H1 (cell line): ENCODE data around the gene TMEM254. TPM values are rescaled to one million over a fixed set of nuclear protein-coding genes. Genes with fewer than 3 reads are reported as not detected.
A peak's percentile ranks its signal among the peaks of the same experiment; 100 is the strongest.

ENCODE experiments used
- CTCF ChIA-PET: fragments of 300-600 bp; sonication (Branson Sonifier 250); formaldehyde crosslinking; loops from one replicate; lab custom pipeline; 2021; ENCODE audit not compliant: partially characterized antibody; lab: Charles Lee
- POLR2A ChIA-PET: fragments of 300-600 bp; sonication (Branson Sonifier 250); formaldehyde crosslinking; loops from one replicate; lab custom pipeline; 2021; ENCODE audit warnings: inconsistent platforms; ENCODE audit not compliant: partially characterized antibody; lab: Charles Lee
- DNase-seq, 2 experiments: peaks; one replicate each; pipeline versions ENCODE4 v3.0.0 to v3.0.0-alpha.2; 2010 to 2022; ENCODE audit warnings: low spot score in 2 of 2, low read depth in 1 of 2, mixed read lengths in 1 of 2
- FAIRE-seq: peaks from 2 replicates; lab custom pipeline; 2011; peaks lifted over from hg19 to GRCh38; lab: Jason Lieb, UNC
- H2AFZ ChIP-seq: 2 replicates; pipeline ENCODE4 v1.8.1; 2012; ENCODE audit warnings: low read length, inconsistent platforms
- H2AK5ac ChIP-seq: 2 replicates; pipeline ENCODE4 v1.6.1; 2013; ENCODE audit warnings: low read depth, low read length
- H2BK120ac ChIP-seq: replicated peaks from 2 replicates; pipeline ENCODE3; 2013; ENCODE audit warnings: low read depth, low read length, inconsistent platforms
- H2BK12ac ChIP-seq: 2 replicates; pipeline ENCODE4 v1.6.1; 2013; ENCODE audit warnings: low read depth, low read length
- H2BK15ac ChIP-seq: 2 replicates; pipeline ENCODE4 v1.6.1; 2013; ENCODE audit warnings: low read length
- H2BK20ac ChIP-seq: 2 replicates; pipeline ENCODE4 v1.6.1; 2013; ENCODE audit warnings: low read length
- H2BK5ac ChIP-seq: 2 replicates; pipeline ENCODE4 v1.6.1; 2013; ENCODE audit warnings: low read depth, low read length
- H3K14ac ChIP-seq: 2 replicates; pipeline ENCODE4 v1.6.1; 2013; ENCODE audit warnings: inconsistent platforms; ENCODE audit not compliant: insufficient read length
- H3K18ac ChIP-seq: 2 replicates; pipeline ENCODE4 v1.6.1; 2013; ENCODE audit warnings: low read length; ENCODE audit errors: extremely low read depth
- H3K23ac ChIP-seq: 2 replicates; pipeline ENCODE4 v1.6.1; 2013; ENCODE audit warnings: inconsistent platforms; ENCODE audit not compliant: insufficient read length
- H3K23me2 ChIP-seq: 2 replicates; pipeline ENCODE4 v1.6.1; 2013; ENCODE audit warnings: low read depth, low read length
- H3K27ac ChIP-seq: 2 replicates; pipeline ENCODE4 v1.6.1; 2011; ENCODE audit warnings: low read depth, low read length, inconsistent platforms
- H3K27me3 ChIP-seq, 4 experiments: replicated peaks in 1 of 4; 1 replicate in 1 of 4; 2 replicates in 3 of 4; pipeline versions ENCODE4 v1.6.1 to v1.8.1; 2011 to 2013; ENCODE audit warnings: low read length in 3 of 4, mild to moderate bottlenecking in 3 of 4, inconsistent platforms in 2 of 4, mixed read lengths in 2 of 4, moderate library complexity in 1 of 4; ENCODE audit not compliant: control insufficient read depth in 3 of 4, insufficient read depth in 3 of 4; ENCODE audit errors: extremely low read depth in 1 of 4
- H3K36me3 ChIP-seq, 4 experiments: 2 replicates each; pipeline versions ENCODE4 v1.6.1 to v1.8.1; 2011 to 2013; ENCODE audit warnings: mild to moderate bottlenecking in 4 of 4, low read length in 3 of 4, moderate library complexity in 2 of 4, control low read depth in 1 of 4, inconsistent platforms in 1 of 4; ENCODE audit not compliant: insufficient read depth in 4 of 4, control insufficient read depth in 2 of 4
- H3K4ac ChIP-seq: replicated peaks from 2 replicates; pipeline ENCODE3; 2013; ENCODE audit warnings: low read length, low read depth, mixed read lengths, inconsistent platforms; ENCODE audit not compliant: insufficient read length
- H3K4me1 ChIP-seq, 4 experiments: replicated peaks in 1 of 4; 1 replicate in 1 of 4; 2 replicates in 3 of 4; pipeline versions ENCODE4 v1.6.1 to v1.8.1; 2011 to 2013; ENCODE audit warnings: low read length in 3 of 4, inconsistent platforms in 2 of 4, mixed read lengths in 1 of 4; ENCODE audit not compliant: insufficient read depth in 4 of 4, control insufficient read depth in 3 of 4
- H3K4me2 ChIP-seq, 2 experiments: 2 replicates each; pipeline versions ENCODE4 v1.6.1 to v1.8.1; 2011 to 2013; ENCODE audit warnings: low read depth in 2 of 2, low read length in 2 of 2, control low read depth in 1 of 2, inconsistent platforms in 1 of 2, mild to moderate bottlenecking in 1 of 2; ENCODE audit not compliant: insufficient read depth in 1 of 2
- H3K4me3 ChIP-seq, 4 experiments: fragments of 200-600, 300-600 bp in 1 of 4; sonication (generic), shearing (Covaris generic), sonication (Bioruptor Twin) in 1 of 4; 2 replicates each; pipeline versions ENCODE4 v1.5.1 to v1.8.1; 2011 to 2016; ENCODE audit warnings: low read length in 4 of 4, low read depth in 3 of 4, control low read depth in 2 of 4, inconsistent platforms in 2 of 4, mild to moderate bottlenecking in 2 of 4, mixed read lengths in 1 of 4, moderate library complexity in 1 of 4; ENCODE audit not compliant: insufficient read depth in 2 of 4; ENCODE audit errors: extremely low read depth in 1 of 4
- H3K56ac ChIP-seq: replicated peaks from 2 replicates; pipeline ENCODE3; 2013; ENCODE audit warnings: low read depth, mild to moderate bottlenecking, mixed read lengths, low read length, inconsistent platforms; ENCODE audit not compliant: insufficient read length
- H3K79me1 ChIP-seq: 2 replicates; pipeline ENCODE4 v1.6.1; 2013; ENCODE audit warnings: low read depth, low read length, control low read depth
- H3K79me2 ChIP-seq, 2 experiments: 2 replicates each; pipeline versions ENCODE4 v1.6.1 to v1.8.1; 2012 to 2013; ENCODE audit warnings: low read length in 2 of 2, mild to moderate bottlenecking in 2 of 2, inconsistent platforms in 1 of 2; ENCODE audit not compliant: insufficient read depth in 2 of 2, control insufficient read depth in 1 of 2
- H3K9ac ChIP-seq, 4 experiments: replicated peaks in 1 of 4; 1 replicate in 1 of 4; 2 replicates in 3 of 4; pipeline versions ENCODE4 v1.6.1 to v1.8.1; 2011 to 2013; ENCODE audit warnings: low read depth in 3 of 4, low read length in 3 of 4, control low read depth in 2 of 4, mild to moderate bottlenecking in 2 of 4, moderate library complexity in 2 of 4, inconsistent platforms in 1 of 4; ENCODE audit errors: extremely low read depth in 1 of 4
- H3K9me3 ChIP-seq, 2 experiments: 2 replicates each; pipeline versions ENCODE4 v1.6.1 to v1.8.1; 2012 to 2013; ENCODE audit warnings: mild to moderate bottlenecking in 2 of 2, moderate library complexity in 2 of 2, control low read depth in 1 of 2, inconsistent platforms in 1 of 2, low read depth in 1 of 2, low read length in 1 of 2, mixed read lengths in 1 of 2; ENCODE audit not compliant: insufficient read depth in 2 of 2
- H4K20me1 ChIP-seq, 2 experiments: replicated peaks in 1 of 2; 2 replicates each; pipeline versions ENCODE3 to v1.8.1; 2011 to 2013; ENCODE audit warnings: inconsistent platforms in 2 of 2, low read length in 2 of 2, mild to moderate bottlenecking in 1 of 2; ENCODE audit not compliant: insufficient read depth in 2 of 2, control insufficient read depth in 1 of 2
- H4K5ac ChIP-seq: 2 replicates; pipeline ENCODE4 v1.6.1; 2013; ENCODE audit warnings: low read length, low read depth, mixed read lengths, inconsistent platforms; ENCODE audit not compliant: insufficient read length
- H4K8ac ChIP-seq: 2 replicates; pipeline ENCODE4 v1.8.0; 2013; ENCODE audit warnings: mild to moderate bottlenecking, moderate library complexity, low read length, inconsistent platforms; ENCODE audit not compliant: insufficient read depth; ENCODE audit errors: extremely low read depth
- H4K91ac ChIP-seq: replicated peaks from 2 replicates; pipeline ENCODE3; 2013; ENCODE audit warnings: low read length, mixed read lengths, inconsistent platforms; ENCODE audit not compliant: insufficient read length
- CBX5 ChIP-seq: fragments of 300-800, 300-1000 bp; sonication (generic); IDR thresholded peaks from 2 replicates; pipeline ENCODE4 v1.7.1; 2016; ENCODE audit warnings: antibody characterized with exemption, low read length, low read depth
- CHD1 ChIP-seq: IDR thresholded peaks from 2 replicates; pipeline ENCODE4 v1.6.1; 2012; ENCODE audit warnings: low read depth, low read length, improper control_type of control experiment
- KDM1A ChIP-seq: fragments of 200-600, 300-600 bp; sonication (generic); IDR thresholded peaks from 2 replicates; pipeline ENCODE4 v1.7.1; 2016; ENCODE audit warnings: mild to moderate bottlenecking, low read length, borderline replicate concordance
- KDM5A ChIP-seq: fragments of 200-600 bp; IDR thresholded peaks from 2 replicates; pipeline ENCODE4 v1.7.1; 2012; ENCODE audit warnings: mild to moderate bottlenecking, low read length, inconsistent platforms, mixed read lengths
- NANOG ChIP-seq: IDR thresholded peaks from 2 replicates; pipeline ENCODE4 v1.6.1; 2011; ENCODE audit warnings: low read length, low read depth, mild to moderate bottlenecking, inconsistent platforms; ENCODE audit not compliant: insufficient read depth, poor library complexity, severe bottlenecking
- NRF1 ChIP-seq: IDR thresholded peaks from 2 replicates; pipeline ENCODE4 v1.6.1; 2011; ENCODE audit warnings: mild to moderate bottlenecking, low read depth, low read length, improper control_type of control experiment
- RAD21 ChIP-seq, 2 experiments: IDR thresholded peaks in 1 of 2; conservative IDR thresholded peaks in 1 of 2; 2 replicates each; pipeline ENCODE4 v1.6.1; 2011; ENCODE audit warnings: low read depth in 2 of 2, low read length in 2 of 2, improper control_type of control experiment in 1 of 2, inconsistent platforms in 1 of 2, mild to moderate bottlenecking in 1 of 2, moderate library complexity in 1 of 2
- RNF2 ChIP-seq: fragments of 200-900, 300-1000 bp; sonication (generic); IDR thresholded peaks from 2 replicates; pipeline ENCODE4 v1.7.1; 2016; ENCODE audit warnings: borderline replicate concordance, low read depth, mild to moderate bottlenecking, antibody characterized with exemption, low read length; ENCODE audit not compliant: poor library complexity, severe bottlenecking; ENCODE audit errors: missing control alignments
- SIN3A ChIP-seq, 2 experiments: IDR thresholded peaks in 1 of 2; conservative IDR thresholded peaks in 1 of 2; 2 replicates each; pipeline ENCODE4 v1.6.1; 2011 to 2012; ENCODE audit warnings: low read length in 2 of 2, improper control_type of control experiment in 1 of 2, low read depth in 1 of 2, mild to moderate bottlenecking in 1 of 2
- TAF1 ChIP-seq: IDR thresholded peaks from 2 replicates; pipeline ENCODE4 v1.6.1; 2011; ENCODE audit warnings: mild to moderate bottlenecking, low read depth, low read length
- TEAD4 ChIP-seq: IDR thresholded peaks from 2 replicates; pipeline ENCODE4 v1.6.1; 2012; ENCODE audit warnings: low read depth, low read length, inconsistent platforms, mixed read lengths
- WGBS, 2 experiments: shearing (Covaris generic) in 1 of 2; methylation state at CpG; one replicate each; pipeline versions ENCODE4 v1.1.6 to v1.1.7; 2013 to 2015; ENCODE audit warnings: low lambda C conversion rate in 2 of 2, mixed read lengths in 2 of 2, inconsistent platforms in 1 of 2, low coverage in 1 of 2, missing lambda C conversion rate in 1 of 2; ENCODE audit not compliant: insufficient replicate concordance in 2 of 2, insufficient coverage in 1 of 2, insufficient read length in 1 of 2; ENCODE audit errors: extremely low coverage in 1 of 2, missing lambda C conversion rate in 1 of 2; 5-methylcytosine and 5-hydroxymethylcytosine counted together
- polyA plus RNA-seq, 7 experiments: library from polyadenylated mRNA; depleted of rRNA in 3 of 7; stranded (reverse) in 5 of 7; unstranded in 2 of 7; fragments of >200 nt in 5 of 7; fragments of 200-250 nt in 2 of 7; gene quantifications; 1 replicate in 5 of 7; 2 replicates in 1 of 7; 4 replicates in 1 of 7; pipeline versions ENCODE4 v1.2.1 to v1.2.3, GENCODE V29; 2011 to 2013; ENCODE audit warnings: missing spikeins in 2 of 7, mixed read lengths in 2 of 7
- total RNA-seq: library from RNA; stranded (reverse); fragmentation: NEBNext Ultra II Directional; extraction: Animal tissue kit (Norgen Biotek cat#: 25700); gene quantifications from 2 replicates; pipeline ENCODE4 v1.2.1, GENCODE V29; 2021

TMEM254 gene
- total and polyA plus RNA-seq, 2 of the 8 experiments (the other 6 are each of a cell fraction or from before 2014, with no cell fraction given): 26.9 to 61.2 TPM

GRCh38 chr10:80077869-80078447, 507 bp upstream of the TMEM254 start:
- H3K36me3 ChIP-seq: no peaks in the 10 kb centered on the region
- CTCF ChIA-PET: interaction anchor here (1.3 to 3.3 kb wide), 4 partner anchors 9 to 52 kb away, joined by 3 to 13 read pairs (median 3); no protein-coding TSS in a partner anchor
- no peak overlapping the region for H2BK120ac ChIP-seq
- H2BK20ac ChIP-seq: no peak overlapping the region
- no peaks in the 10 kb centered on the region for H4K20me1 ChIP-seq
- WGBS, 2 experiments: 67% methylated on average over 14 of the region's 14 CpGs; no CpG with 5 or more reads in 1 of the 2 experiments
- no peak overlapping the region for H2BK12ac ChIP-seq
- H2AFZ ChIP-seq: peak overlapping the region; percentile 77; the same call in 1 of the 2 replicates
- peak overlapping the region; percentile 52 to 80 (median 74) for H3K4me3 ChIP-seq
- H3K27ac ChIP-seq: peak overlapping the region; percentile 78; the same call in 1 of the 2 replicates
- POLR2A ChIA-PET: interaction anchor here (1.9 to 3.5 kb wide), 3 partner anchors 10 to 54 kb away, joined by 5 to 31 read pairs (median 12); partner anchors contain the start of gene PLAC9
- no peak overlapping the region for H4K91ac ChIP-seq
- H3K4ac ChIP-seq: no peak overlapping the region
- H3K9me3 ChIP-seq: no peaks in the 10 kb centered on the region
- no peaks in the 10 kb centered on the region for H3K79me1 ChIP-seq
- peaks cover 0 to 9% of the 10 kb centered on the region in 2 experiments; a peak in 2 of 4 replicates for H3K79me2 ChIP-seq
- H3K4me2 ChIP-seq: peak overlapping the region; percentile 79 to 89
- peak overlapping the region; percentile 92 for H3K18ac ChIP-seq
- peak overlapping the region; percentile 92; the same call in 1 of the 2 replicates for H2BK5ac ChIP-seq
- no peak overlapping the region for H2BK15ac ChIP-seq
- DNase-seq (no peak), FAIRE-seq (no peak)
- H3K27me3 ChIP-seq: no peaks in the 10 kb centered on the region
- H3K23ac ChIP-seq: no peak overlapping the region
- no peak overlapping the region for H3K56ac ChIP-seq
- peak overlapping the region; percentile 92 for H4K5ac ChIP-seq
- H4K8ac ChIP-seq: peak overlapping the region; percentile 97; the same call in 1 of the 2 replicates
- H2AK5ac ChIP-seq: no peak overlapping the region
- peaks cover 9% of the 10 kb centered on the region for H3K23me2 ChIP-seq
- no peak overlapping the region for H3K14ac ChIP-seq
- H3K9ac ChIP-seq: peak overlapping the region in 3 of 4 experiments; percentile 43 to 82 (median 81); a peak in 5 of 7 replicates
- 0 out of 7 replicates have a peak, but pooled peaks cover 0 to 2% (median 0%) of the 10 kb centered on the region in 4 experiments for H3K4me1 ChIP-seq
- no peak for TF ChIP-seq NRF1
- no peak for TF ChIP-seq SIN3A (conservative IDR thresholded peaks at IDR 0.05 in 1 of 2, IDR thresholded peaks at IDR 0.05 in 1 of 2; ENCODE audit: low read depth in 1 of 2, low read length in 2 of 2)
- no peak for TF ChIP-seq CBX5
- TF ChIP-seq RNF2: no peak
- no peak for TF ChIP-seq KDM5A
- TF ChIP-seq CHD1: no peak
- no peak for TF ChIP-seq TEAD4
- no peak for TF ChIP-seq KDM1A
- TF ChIP-seq RAD21 (IDR thresholded peaks at IDR 0.05 in 1 of 2, conservative IDR thresholded peaks at IDR 0.05 in 1 of 2; ENCODE audit: low read depth in 2 of 2, low read length in 2 of 2): no peak
- TF ChIP-seq NANOG: no peak
- no peak for TF ChIP-seq TAF1
